Neural cell (in vitro differentiated cells): ENCODE results near the gene IFIT3.

ENCODE experiments used
- EP300 ChIP-seq: fragments of 450-650 bp; conservative IDR thresholded peaks from 2 replicates; pipeline ENCODE4 v1.6.1; 2014; ENCODE audit warnings: antibody characterized with exemption, mild to moderate bottlenecking, moderate library complexity; ENCODE audit not compliant: poor library complexity, severe bottlenecking
- EZH2 ChIP-seq: fragments of 200-600, 300-800 bp; shearing (Covaris generic), sonication (generic); IDR thresholded peaks from 2 replicates; pipeline ENCODE4 v1.6.1; 2014; ENCODE audit warnings: antibody characterized with exemption, low read length, borderline replicate concordance, mild to moderate bottlenecking; ENCODE audit not compliant: insufficient read depth, poor library complexity, severe bottlenecking
- MXI1 ChIP-seq: fragments of 450-650 bp; conservative IDR thresholded peaks from 2 replicates; pipeline ENCODE4 v1.6.1; 2014; ENCODE audit warnings: antibody characterized with exemption, mild to moderate bottlenecking; ENCODE audit not compliant: poor library complexity, severe bottlenecking
- POLR2AphosphoS5 ChIP-seq: IDR thresholded peaks from 2 replicates; pipeline ENCODE4 v1.6.1; 2012
- RAD21 ChIP-seq: fragments of 450-650 bp; conservative IDR thresholded peaks from 2 replicates; pipeline ENCODE4 v1.6.1; 2014; ENCODE audit warnings: antibody characterized with exemption, mild to moderate bottlenecking, moderate library complexity
- TAF1 ChIP-seq: IDR thresholded peaks from 2 replicates; pipeline ENCODE4 v1.6.1; 2012; ENCODE audit warnings: low read depth
- TF ChIP-seq, protein P1 (sequence below): fragments of 450-650 bp; IDR thresholded peaks from 2 replicates; pipeline ENCODE4 v1.5.1; 2014; ENCODE audit warnings: antibody characterized with exemption, mild to moderate bottlenecking, moderate library complexity; ENCODE audit not compliant: poor library complexity, severe bottlenecking
- TF ChIP-seq, protein P2 (sequence below): IDR thresholded peaks from 2 replicates; pipeline ENCODE4 v1.6.1; 2012; ENCODE audit warnings: borderline replicate concordance

DNA sequence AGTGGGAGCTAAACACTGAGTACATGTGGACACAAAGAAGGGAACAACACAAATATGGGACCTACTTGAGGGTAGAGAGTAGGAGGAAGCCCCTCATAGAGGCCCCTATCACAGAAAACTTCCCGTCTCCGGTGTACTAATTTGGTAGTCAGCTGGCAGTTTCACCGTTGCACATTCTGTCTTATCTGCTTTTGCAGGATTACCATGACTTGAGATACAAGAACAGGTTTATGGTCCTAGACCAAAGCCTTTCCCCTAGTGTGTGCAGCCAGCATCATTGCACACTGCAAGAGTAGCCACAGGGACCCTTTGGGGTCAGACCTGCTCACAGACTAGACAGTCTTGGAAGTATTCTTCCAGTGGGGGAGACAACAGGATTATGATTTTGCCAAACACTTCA is 44.2 kb downstream of the IFIT3 start:
- no peak for TF ChIP-seq EP300
- TF ChIP-seq, protein P1, sequence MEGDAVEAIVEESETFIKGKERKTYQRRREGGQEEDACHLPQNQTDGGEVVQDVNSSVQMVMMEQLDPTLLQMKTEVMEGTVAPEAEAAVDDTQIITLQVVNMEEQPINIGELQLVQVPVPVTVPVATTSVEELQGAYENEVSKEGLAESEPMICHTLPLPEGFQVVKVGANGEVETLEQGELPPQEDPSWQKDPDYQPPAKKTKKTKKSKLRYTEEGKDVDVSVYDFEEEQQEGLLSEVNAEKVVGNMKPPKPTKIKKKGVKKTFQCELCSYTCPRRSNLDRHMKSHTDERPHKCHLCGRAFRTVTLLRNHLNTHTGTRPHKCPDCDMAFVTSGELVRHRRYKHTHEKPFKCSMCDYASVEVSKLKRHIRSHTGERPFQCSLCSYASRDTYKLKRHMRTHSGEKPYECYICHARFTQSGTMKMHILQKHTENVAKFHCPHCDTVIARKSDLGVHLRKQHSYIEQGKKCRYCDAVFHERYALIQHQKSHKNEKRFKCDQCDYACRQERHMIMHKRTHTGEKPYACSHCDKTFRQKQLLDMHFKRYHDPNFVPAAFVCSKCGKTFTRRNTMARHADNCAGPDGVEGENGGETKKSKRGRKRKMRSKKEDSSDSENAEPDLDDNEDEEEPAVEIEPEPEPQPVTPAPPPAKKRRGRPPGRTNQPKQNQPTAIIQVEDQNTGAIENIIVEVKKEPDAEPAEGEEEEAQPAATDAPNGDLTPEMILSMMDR: no peak
- TF ChIP-seq, protein P2, sequence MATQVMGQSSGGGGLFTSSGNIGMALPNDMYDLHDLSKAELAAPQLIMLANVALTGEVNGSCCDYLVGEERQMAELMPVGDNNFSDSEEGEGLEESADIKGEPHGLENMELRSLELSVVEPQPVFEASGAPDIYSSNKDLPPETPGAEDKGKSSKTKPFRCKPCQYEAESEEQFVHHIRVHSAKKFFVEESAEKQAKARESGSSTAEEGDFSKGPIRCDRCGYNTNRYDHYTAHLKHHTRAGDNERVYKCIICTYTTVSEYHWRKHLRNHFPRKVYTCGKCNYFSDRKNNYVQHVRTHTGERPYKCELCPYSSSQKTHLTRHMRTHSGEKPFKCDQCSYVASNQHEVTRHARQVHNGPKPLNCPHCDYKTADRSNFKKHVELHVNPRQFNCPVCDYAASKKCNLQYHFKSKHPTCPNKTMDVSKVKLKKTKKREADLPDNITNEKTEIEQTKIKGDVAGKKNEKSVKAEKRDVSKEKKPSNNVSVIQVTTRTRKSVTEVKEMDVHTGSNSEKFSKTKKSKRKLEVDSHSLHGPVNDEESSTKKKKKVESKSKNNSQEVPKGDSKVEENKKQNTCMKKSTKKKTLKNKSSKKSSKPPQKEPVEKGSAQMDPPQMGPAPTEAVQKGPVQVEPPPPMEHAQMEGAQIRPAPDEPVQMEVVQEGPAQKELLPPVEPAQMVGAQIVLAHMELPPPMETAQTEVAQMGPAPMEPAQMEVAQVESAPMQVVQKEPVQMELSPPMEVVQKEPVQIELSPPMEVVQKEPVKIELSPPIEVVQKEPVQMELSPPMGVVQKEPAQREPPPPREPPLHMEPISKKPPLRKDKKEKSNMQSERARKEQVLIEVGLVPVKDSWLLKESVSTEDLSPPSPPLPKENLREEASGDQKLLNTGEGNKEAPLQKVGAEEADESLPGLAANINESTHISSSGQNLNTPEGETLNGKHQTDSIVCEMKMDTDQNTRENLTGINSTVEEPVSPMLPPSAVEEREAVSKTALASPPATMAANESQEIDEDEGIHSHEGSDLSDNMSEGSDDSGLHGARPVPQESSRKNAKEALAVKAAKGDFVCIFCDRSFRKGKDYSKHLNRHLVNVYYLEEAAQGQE: no peak
- TF ChIP-seq RAD21: no peak
- no peak for TF ChIP-seq EZH2
- no peak for TF ChIP-seq POLR2AphosphoS5
- no peak for TF ChIP-seq MXI1
- no peak for TF ChIP-seq TAF1
